Activated B cell treated with CpG ODN at 0.5 μM for 24 hours (primary cell): Measurements from ENCODE around the gene SUGCT. TPM values are rescaled to one million over a fixed set of nuclear protein-coding genes. Genes with fewer than 3 reads are reported as not detected.

ENCODE experiments used
- ATAC-seq: fragments of 200-7000 bp; cut with Tn5 transposase; one replicate; pipeline ENCODE4 v1.10.0; 2021; ENCODE audit warnings: low read depth, mild to moderate bottlenecking, moderate library complexity
- CTCF ChIA-PET: fragments of 350-600 bp; sonication (Branson Sonifier 250); formaldehyde crosslinking; loops from one replicate; lab custom pipeline; 2021; ENCODE audit warnings: antibody characterized with exemption; lab: Charles Lee
- POLR2A ChIA-PET: fragments of 350-600 bp; sonication (Branson Sonifier 250); formaldehyde crosslinking; loops from one replicate; lab custom pipeline; 2021; ENCODE audit warnings: antibody characterized with exemption; lab: Charles Lee
- DNase-seq: peaks from one replicate; pipeline ENCODE4 v3.0.0; 2022
- H3K27ac Mint-ChIP-seq: one replicate; pipeline ENCODE4 v1.8.0; 2020; ENCODE audit warnings: mixed read lengths
- H3K27me3 Mint-ChIP-seq: one replicate; pipeline ENCODE4 v1.8.0; 2021; ENCODE audit warnings: mixed read lengths
- H3K36me3 Mint-ChIP-seq: one replicate; pipeline ENCODE4 v1.8.0; 2021; ENCODE audit warnings: low read depth, mixed read lengths
- H3K4me1 Mint-ChIP-seq: one replicate; pipeline ENCODE4 v1.8.0; 2021; ENCODE audit warnings: mixed read lengths
- H3K4me3 Mint-ChIP-seq: one replicate; pipeline ENCODE4 v1.8.0; 2020; ENCODE audit warnings: mild to moderate bottlenecking, mixed read lengths
- H3K9me3 Mint-ChIP-seq: one replicate; pipeline ENCODE4 v1.8.0; 2020; ENCODE audit warnings: mixed read lengths
- intact Hi-C: fragments of 100-400 bp; cut with micrococcal nuclease; formaldehyde crosslinking; loops from one replicate; pipeline ENCODE4 v1.15.1; 2024
- total RNA-seq: library from RNA; stranded (reverse); gene quantifications from 2 replicates; pipeline ENCODE4 v1.2.3, GENCODE V29; 2022
- TF ChIP-seq, protein P1 (sequence below): fragments of 200-600 bp; IDR thresholded peaks from one replicate; pipeline ENCODE4 v1.8.0; 2022; ENCODE audit warnings: antibody characterized with exemption, mild to moderate bottlenecking

Gene SUGCT
- total RNA-seq, 1 donor from 2014 or later: 1.3 TPM

DNA sequence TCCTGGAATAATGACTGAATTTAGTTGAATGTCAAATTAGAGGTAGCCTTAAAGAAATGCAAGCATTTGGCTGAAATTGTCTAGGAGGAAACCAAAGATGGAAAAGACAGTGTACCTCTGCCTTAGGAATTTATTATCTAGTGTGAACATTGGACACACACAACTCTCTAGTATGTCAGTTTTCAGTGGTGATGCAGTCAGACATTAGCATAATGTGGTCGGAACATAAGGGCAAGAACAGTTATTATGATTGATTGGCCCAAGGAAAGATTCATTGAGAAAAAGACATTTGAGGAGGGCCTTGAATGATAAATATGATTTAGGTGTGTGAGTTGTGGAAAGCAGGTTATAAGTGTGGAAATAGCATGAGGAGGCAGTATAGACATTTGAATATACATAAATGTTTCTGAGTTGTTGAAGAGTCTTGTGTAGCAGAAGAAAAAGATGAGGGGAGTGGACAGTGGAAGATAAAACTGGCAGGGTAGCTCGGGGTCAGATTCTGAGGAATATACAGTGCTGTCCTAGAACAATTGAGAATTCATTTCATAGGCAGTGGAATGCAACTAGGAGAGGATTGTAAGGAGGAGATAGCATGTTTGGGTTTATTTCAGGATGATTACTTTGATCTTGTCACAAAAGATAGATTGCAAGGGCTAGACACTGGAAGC, 414.7 kb downstream of the SUGCT start:
- Mint-ChIP-seq H3K4me1 (no peaks in the 10 kb centered on the region), H3K4me3 (no peak overlapping the region), H3K36me3 (no peaks in the 10 kb centered on the region), H3K27me3 (no peaks in the 10 kb centered on the region), H3K9me3 (no peaks in the 10 kb centered on the region), H3K27ac (no peak overlapping the region)
- ATAC-seq: no peak
- no peak for DNase-seq
- CTCF ChIA-PET: no interaction called here
- TF ChIP-seq, protein P1, sequence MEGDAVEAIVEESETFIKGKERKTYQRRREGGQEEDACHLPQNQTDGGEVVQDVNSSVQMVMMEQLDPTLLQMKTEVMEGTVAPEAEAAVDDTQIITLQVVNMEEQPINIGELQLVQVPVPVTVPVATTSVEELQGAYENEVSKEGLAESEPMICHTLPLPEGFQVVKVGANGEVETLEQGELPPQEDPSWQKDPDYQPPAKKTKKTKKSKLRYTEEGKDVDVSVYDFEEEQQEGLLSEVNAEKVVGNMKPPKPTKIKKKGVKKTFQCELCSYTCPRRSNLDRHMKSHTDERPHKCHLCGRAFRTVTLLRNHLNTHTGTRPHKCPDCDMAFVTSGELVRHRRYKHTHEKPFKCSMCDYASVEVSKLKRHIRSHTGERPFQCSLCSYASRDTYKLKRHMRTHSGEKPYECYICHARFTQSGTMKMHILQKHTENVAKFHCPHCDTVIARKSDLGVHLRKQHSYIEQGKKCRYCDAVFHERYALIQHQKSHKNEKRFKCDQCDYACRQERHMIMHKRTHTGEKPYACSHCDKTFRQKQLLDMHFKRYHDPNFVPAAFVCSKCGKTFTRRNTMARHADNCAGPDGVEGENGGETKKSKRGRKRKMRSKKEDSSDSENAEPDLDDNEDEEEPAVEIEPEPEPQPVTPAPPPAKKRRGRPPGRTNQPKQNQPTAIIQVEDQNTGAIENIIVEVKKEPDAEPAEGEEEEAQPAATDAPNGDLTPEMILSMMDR: no peak
- intact Hi-C loops: no loop called here
- POLR2A ChIA-PET: no interaction called here

DNA sequence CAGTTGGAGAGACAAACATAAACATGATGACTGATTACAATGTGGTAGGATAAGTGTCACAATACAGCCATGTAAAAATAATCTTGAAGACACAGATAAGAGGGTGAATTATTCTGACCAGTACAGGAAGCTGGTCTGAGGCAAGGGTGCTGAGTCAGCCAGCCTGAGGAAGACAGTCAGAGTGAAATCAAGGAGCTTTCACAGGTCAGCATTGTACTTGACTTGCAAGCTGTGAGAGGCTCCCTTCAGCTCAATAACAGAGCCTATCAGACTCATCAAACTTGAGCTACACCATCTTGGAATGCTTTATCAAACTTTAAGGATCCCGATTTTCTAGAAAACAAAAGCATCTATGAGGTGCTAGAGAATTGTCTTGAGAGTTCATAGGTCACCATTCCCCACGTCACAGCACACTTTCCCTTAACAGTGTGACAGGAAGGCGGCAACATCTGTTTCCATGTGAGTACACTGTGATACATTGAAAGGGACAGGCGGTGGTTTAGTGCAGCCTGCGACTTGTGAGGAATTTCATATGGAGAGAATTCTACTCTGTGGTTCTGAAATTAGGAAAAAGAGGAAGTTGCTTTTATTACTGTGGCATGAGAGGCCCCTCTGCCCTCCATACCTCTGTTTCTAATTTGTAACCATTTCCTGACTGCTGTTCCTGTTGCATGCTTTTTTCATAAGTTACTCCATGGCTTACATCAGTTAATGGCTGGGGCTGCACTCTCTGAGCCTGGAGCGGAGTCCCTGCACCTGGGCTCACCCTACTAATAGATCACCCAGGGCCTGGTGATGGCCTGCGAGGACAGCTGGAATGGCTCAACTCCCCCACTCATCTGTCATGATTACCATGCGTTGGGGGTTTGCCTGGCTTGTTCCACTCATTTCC, 417.1 kb downstream of the SUGCT start:
- Mint-ChIP-seq H3K9me3 (no peaks in the 10 kb centered on the region), H3K4me1 (no peaks in the 10 kb centered on the region), H3K27me3 (no peaks in the 10 kb centered on the region), H3K27ac (no peak overlapping the region), H3K4me3 (no peak overlapping the region), H3K36me3 (no peaks in the 10 kb centered on the region)
- no peak for ATAC-seq
- TF ChIP-seq, protein P1: no peak
- intact Hi-C loops: no loop called here
- no peak for DNase-seq
- POLR2A ChIA-PET: no interaction called here
- CTCF ChIA-PET: no interaction called here

DNA sequence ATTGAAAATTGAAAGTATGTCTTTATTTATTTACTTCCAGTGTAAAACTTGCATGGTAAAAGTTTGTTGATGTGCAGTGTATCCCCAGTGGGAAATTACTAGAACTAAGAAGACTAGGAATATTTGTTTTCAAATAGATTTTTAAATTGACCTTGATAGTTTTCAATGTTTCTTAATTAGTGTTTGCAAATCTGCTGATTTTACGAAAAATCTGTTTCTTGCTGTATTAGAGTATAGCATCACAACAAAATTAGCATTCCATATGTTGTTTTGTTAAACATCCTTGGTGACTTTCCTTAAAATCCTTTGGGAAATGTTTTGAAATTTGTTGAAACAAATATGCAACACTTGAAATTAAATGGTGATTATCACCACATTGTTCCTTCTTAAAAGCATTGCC, 425.9 kb downstream of the SUGCT start:
- ATAC-seq (no peak), DNase-seq (no peak)
- H3K4me3 Mint-ChIP-seq: no peak overlapping the region
- H3K4me1 Mint-ChIP-seq: no peaks in the 10 kb centered on the region
- CTCF ChIA-PET: no interaction called here
- no peak overlapping the region for H3K27ac Mint-ChIP-seq
- intact Hi-C loops: no loop called here
- no peaks in the 10 kb centered on the region for H3K9me3 Mint-ChIP-seq
- no peaks in the 10 kb centered on the region for H3K36me3 Mint-ChIP-seq
- H3K27me3 Mint-ChIP-seq: no peaks in the 10 kb centered on the region
- TF ChIP-seq, protein P1: no peak
- POLR2A ChIA-PET: no interaction called here

DNA sequence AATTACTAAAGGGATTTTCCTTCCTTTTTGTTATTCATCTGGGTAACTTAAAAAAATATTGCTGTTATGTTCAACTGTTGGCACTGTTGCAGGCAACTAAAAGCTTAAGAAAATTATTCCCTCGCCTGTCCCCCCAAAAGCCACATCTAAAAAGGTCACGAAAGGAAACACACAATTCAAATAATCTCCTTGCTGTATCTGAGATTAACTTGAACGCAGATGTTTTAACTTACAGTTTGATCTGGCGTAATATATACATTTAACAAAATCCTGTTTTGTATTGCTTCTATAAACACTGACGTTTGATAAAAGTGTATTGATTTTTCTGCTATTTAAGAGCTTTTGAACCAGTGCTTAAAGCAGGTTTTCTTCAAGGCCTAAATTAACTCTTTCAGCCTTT, 432.1 kb downstream of the SUGCT start:
- Mint-ChIP-seq H3K27me3 (no peaks in the 10 kb centered on the region), H3K27ac (no peak overlapping the region), H3K4me3 (no peak overlapping the region), H3K36me3 (no peaks in the 10 kb centered on the region), H3K9me3 (no peaks in the 10 kb centered on the region), H3K4me1 (no peaks in the 10 kb centered on the region)
- intact Hi-C loops: no loop called here
- CTCF ChIA-PET: no interaction called here
- POLR2A ChIA-PET: no interaction called here
- TF ChIP-seq, protein P1: no peak
- DNase-seq (no peak), ATAC-seq (no peak)

DNA sequence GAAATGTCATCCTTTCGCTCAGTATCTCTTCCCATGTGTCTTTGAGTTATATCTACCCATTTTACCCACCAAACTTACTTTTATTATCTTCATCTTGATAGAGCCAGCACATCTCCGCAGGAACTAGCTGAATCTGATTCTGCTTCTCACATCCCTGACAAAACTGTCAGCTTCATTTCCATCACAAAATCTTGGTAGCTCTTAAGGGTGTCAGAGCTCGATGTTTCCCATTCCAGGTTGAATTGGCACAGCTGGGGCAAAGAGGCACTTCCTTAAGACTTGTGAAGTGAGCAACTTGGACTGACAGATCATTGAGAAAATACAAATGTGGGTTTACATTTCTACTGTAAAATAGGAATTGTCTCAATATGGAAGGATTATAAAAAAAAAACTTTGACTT, 434.5 kb downstream of the SUGCT start:
- intact Hi-C loops: no loop called here
- H3K4me1 Mint-ChIP-seq: no peaks in the 10 kb centered on the region
- H3K4me3 Mint-ChIP-seq: no peak overlapping the region
- no peaks in the 10 kb centered on the region for H3K36me3 Mint-ChIP-seq
- H3K9me3 Mint-ChIP-seq: no peaks in the 10 kb centered on the region
- POLR2A ChIA-PET: no interaction called here
- H3K27ac Mint-ChIP-seq: no peak overlapping the region
- no peak for ATAC-seq
- no peaks in the 10 kb centered on the region for H3K27me3 Mint-ChIP-seq
- CTCF ChIA-PET: no interaction called here
- DNase-seq: no peak
- TF ChIP-seq, protein P1: no peak
